H1 (cell line): ENCODE results near the gene GATA5.

Source experiments
- CTCF ChIP-seq, 3 experiments: IDR thresholded peaks; 1 replicate in 2 of 3; 2 replicates in 1 of 3; pipeline versions ENCODE4 v1.5.1 to v1.6.1; 2011; ENCODE audit warnings: low read length in 3 of 3, mild to moderate bottlenecking in 3 of 3, inconsistent platforms in 2 of 3, low read depth in 1 of 3, moderate library complexity in 1 of 3; ENCODE audit not compliant: insufficient read depth in 1 of 3; ENCODE audit errors: control extremely low read depth in 1 of 3
- EZH2 ChIP-seq: fragments of 200-600 bp; sonication (generic); IDR thresholded peaks from 2 replicates; pipeline ENCODE4 v1.7.1; 2012; ENCODE audit warnings: low read depth, mild to moderate bottlenecking, moderate library complexity, low read length, inconsistent platforms; ENCODE audit not compliant: severe bottlenecking
- JUND ChIP-seq: IDR thresholded peaks from 2 replicates; pipeline ENCODE4 v1.6.1; 2011; ENCODE audit warnings: mild to moderate bottlenecking, improper control_type of control experiment, low read length
- POLR2A ChIP-seq, 2 experiments: IDR thresholded peaks; 1 replicate in 1 of 2; 2 replicates in 1 of 2; pipeline ENCODE4 v1.6.1; 2011; ENCODE audit warnings: low read depth in 2 of 2, low read length in 2 of 2, mild to moderate bottlenecking in 2 of 2; ENCODE audit errors: control extremely low read depth in 1 of 2
- POLR2AphosphoS5 ChIP-seq: IDR thresholded peaks from 2 replicates; pipeline ENCODE4 v1.6.1; 2011; ENCODE audit warnings: low read depth, low read length
- RBBP5 ChIP-seq: IDR thresholded peaks from 2 replicates; pipeline ENCODE4 v1.7.1; 2012; ENCODE audit warnings: low read depth, mild to moderate bottlenecking, inconsistent platforms, low read length, moderate library complexity, borderline replicate concordance
- TF ChIP-seq, protein P1 (sequence below): fragments of 300-600 bp; sonication (generic); IDR thresholded peaks from 2 replicates; pipeline ENCODE4 v1.7.1; 2012; ENCODE audit warnings: low read length, moderate library complexity, mild to moderate bottlenecking, inconsistent platforms; ENCODE audit not compliant: insufficient replicate concordance
- TF ChIP-seq, protein P2 (sequence below): IDR thresholded peaks from 2 replicates; pipeline ENCODE4 v1.6.1; 2012; ENCODE audit warnings: inconsistent platforms

GRCh38 chr20:62453186-62453808, 22.5 kb downstream of the GATA5 start:
- TF ChIP-seq EZH2 (no peak), CTCF (IDR thresholded peaks at IDR 0.05; ENCODE audit: control extremely low read depth in 1 of 3, insufficient read depth in 1 of 3, low read depth in 1 of 3, low read length in 3 of 3) (no peak), POLR2AphosphoS5 (no peak), RBBP5 (no peak), JUND (no peak), POLR2A (IDR thresholded peaks at IDR 0.05; ENCODE audit: control extremely low read depth in 1 of 2, low read depth in 2 of 2, low read length in 2 of 2) (no peak)
- TF ChIP-seq, protein P1, sequence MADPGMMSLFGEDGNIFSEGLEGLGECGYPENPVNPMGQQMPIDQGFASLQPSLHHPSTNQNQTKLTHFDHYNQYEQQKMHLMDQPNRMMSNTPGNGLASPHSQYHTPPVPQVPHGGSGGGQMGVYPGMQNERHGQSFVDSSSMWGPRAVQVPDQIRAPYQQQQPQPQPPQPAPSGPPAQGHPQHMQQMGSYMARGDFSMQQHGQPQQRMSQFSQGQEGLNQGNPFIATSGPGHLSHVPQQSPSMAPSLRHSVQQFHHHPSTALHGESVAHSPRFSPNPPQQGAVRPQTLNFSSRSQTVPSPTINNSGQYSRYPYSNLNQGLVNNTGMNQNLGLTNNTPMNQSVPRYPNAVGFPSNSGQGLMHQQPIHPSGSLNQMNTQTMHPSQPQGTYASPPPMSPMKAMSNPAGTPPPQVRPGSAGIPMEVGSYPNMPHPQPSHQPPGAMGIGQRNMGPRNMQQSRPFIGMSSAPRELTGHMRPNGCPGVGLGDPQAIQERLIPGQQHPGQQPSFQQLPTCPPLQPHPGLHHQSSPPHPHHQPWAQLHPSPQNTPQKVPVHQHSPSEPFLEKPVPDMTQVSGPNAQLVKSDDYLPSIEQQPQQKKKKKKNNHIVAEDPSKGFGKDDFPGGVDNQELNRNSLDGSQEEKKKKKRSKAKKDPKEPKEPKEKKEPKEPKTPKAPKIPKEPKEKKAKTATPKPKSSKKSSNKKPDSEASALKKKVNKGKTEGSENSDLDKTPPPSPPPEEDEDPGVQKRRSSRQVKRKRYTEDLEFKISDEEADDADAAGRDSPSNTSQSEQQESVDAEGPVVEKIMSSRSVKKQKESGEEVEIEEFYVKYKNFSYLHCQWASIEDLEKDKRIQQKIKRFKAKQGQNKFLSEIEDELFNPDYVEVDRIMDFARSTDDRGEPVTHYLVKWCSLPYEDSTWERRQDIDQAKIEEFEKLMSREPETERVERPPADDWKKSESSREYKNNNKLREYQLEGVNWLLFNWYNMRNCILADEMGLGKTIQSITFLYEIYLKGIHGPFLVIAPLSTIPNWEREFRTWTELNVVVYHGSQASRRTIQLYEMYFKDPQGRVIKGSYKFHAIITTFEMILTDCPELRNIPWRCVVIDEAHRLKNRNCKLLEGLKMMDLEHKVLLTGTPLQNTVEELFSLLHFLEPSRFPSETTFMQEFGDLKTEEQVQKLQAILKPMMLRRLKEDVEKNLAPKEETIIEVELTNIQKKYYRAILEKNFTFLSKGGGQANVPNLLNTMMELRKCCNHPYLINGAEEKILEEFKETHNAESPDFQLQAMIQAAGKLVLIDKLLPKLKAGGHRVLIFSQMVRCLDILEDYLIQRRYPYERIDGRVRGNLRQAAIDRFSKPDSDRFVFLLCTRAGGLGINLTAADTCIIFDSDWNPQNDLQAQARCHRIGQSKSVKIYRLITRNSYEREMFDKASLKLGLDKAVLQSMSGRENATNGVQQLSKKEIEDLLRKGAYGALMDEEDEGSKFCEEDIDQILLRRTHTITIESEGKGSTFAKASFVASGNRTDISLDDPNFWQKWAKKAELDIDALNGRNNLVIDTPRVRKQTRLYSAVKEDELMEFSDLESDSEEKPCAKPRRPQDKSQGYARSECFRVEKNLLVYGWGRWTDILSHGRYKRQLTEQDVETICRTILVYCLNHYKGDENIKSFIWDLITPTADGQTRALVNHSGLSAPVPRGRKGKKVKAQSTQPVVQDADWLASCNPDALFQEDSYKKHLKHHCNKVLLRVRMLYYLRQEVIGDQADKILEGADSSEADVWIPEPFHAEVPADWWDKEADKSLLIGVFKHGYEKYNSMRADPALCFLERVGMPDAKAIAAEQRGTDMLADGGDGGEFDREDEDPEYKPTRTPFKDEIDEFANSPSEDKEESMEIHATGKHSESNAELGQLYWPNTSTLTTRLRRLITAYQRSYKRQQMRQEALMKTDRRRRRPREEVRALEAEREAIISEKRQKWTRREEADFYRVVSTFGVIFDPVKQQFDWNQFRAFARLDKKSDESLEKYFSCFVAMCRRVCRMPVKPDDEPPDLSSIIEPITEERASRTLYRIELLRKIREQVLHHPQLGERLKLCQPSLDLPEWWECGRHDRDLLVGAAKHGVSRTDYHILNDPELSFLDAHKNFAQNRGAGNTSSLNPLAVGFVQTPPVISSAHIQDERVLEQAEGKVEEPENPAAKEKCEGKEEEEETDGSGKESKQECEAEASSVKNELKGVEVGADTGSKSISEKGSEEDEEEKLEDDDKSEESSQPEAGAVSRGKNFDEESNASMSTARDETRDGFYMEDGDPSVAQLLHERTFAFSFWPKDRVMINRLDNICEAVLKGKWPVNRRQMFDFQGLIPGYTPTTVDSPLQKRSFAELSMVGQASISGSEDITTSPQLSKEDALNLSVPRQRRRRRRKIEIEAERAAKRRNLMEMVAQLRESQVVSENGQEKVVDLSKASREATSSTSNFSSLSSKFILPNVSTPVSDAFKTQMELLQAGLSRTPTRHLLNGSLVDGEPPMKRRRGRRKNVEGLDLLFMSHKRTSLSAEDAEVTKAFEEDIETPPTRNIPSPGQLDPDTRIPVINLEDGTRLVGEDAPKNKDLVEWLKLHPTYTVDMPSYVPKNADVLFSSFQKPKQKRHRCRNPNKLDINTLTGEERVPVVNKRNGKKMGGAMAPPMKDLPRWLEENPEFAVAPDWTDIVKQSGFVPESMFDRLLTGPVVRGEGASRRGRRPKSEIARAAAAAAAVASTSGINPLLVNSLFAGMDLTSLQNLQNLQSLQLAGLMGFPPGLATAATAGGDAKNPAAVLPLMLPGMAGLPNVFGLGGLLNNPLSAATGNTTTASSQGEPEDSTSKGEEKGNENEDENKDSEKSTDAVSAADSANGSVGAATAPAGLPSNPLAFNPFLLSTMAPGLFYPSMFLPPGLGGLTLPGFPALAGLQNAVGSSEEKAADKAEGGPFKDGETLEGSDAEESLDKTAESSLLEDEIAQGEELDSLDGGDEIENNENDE = no peak
- TF ChIP-seq, protein P2, sequence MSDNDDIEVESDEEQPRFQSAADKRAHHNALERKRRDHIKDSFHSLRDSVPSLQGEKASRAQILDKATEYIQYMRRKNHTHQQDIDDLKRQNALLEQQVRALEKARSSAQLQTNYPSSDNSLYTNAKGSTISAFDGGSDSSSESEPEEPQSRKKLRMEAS = no peak
